Fibroblast of villous mesenchyme (primary cell): ENCODE measurements around the gene PAK6. TPM values are rescaled to one million over a fixed set of nuclear protein-coding genes. Genes with fewer than 3 reads are reported as not detected.

Experiments used
- DNase-seq: peaks from one replicate; pipeline ENCODE4 v3.0.0-alpha.2; 2010; ENCODE audit warnings: low read depth
- H3K4me3 ChIP-seq: 2 replicates; pipeline ENCODE4 v1.5.1; 2011; ENCODE audit warnings: low read depth, mild to moderate bottlenecking, low read length
- total RNA-seq: library from RNA; depleted of rRNA; stranded (reverse); fragments of >200 nt; gene quantifications from 2 replicates; pipeline ENCODE4 v1.2.3, GENCODE V29; 2012
- TF ChIP-seq, protein P1 (sequence below): IDR thresholded peaks from 2 replicates; pipeline ENCODE4 v1.5.1; 2012; ENCODE audit warnings: low read depth, mild to moderate bottlenecking, low read length; ENCODE audit not compliant: insufficient read depth

PAK6 gene
- total RNA-seq, 1 donor: under 0.01 TPM

DNA sequence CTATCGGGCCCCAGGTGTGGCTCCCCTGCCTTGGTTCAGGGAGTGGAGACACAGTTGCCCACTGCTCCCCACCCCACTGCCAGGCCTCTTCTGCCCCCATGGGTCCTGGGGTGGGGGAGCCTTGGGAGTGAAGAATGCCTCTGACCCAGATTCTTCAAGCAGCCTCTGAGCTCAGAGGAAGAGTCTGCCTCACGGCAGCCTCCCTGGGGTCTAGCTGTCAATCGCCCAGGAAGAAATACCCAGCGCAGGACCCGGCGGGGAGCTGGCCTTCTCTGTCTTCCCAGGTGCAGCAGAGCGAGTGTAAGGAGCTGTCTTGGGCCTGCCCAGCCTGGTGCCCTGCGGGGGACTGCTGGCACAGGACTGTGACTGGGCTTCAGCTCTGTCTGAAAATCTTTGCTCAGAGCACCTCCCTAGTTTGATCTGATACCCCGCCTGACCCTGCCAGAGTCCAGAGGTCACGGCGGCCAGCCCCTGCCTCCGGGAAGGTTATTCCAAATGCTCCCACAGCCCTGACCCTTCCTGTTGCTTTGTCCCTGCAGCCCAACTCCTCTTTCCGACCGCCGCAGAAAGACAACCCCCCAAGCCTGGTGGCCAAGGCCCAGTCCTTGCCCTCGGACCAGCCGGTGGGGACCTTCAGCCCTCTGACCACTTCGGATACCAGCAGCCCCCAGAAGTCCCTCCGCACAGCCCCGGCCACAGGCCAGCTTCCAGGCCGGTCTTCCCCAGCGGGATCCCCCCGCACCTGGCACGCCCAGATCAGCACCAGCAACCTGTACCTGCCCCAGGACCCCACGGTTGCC, 33.0 kb downstream of the PAK6 start:
- TF ChIP-seq, protein P1, sequence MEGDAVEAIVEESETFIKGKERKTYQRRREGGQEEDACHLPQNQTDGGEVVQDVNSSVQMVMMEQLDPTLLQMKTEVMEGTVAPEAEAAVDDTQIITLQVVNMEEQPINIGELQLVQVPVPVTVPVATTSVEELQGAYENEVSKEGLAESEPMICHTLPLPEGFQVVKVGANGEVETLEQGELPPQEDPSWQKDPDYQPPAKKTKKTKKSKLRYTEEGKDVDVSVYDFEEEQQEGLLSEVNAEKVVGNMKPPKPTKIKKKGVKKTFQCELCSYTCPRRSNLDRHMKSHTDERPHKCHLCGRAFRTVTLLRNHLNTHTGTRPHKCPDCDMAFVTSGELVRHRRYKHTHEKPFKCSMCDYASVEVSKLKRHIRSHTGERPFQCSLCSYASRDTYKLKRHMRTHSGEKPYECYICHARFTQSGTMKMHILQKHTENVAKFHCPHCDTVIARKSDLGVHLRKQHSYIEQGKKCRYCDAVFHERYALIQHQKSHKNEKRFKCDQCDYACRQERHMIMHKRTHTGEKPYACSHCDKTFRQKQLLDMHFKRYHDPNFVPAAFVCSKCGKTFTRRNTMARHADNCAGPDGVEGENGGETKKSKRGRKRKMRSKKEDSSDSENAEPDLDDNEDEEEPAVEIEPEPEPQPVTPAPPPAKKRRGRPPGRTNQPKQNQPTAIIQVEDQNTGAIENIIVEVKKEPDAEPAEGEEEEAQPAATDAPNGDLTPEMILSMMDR: no peak
- no peak overlapping the region for H3K4me3 ChIP-seq
- no peak for DNase-seq

GRCh38 chr15:40272485-40273056, 33.7 kb downstream of the PAK6 start:
- DNase-seq: no peak
- TF ChIP-seq, protein P1: peak; percentile 34
- no peak overlapping the region for H3K4me3 ChIP-seq

- TF ChIP-seq, protein P1: no peak
- DNase-seq: no peak
- no peak overlapping the region for H3K4me3 ChIP-seq
These were observed 34.6 kb downstream of the PAK6 start for GRCh38 chr15:40273428-40273827.

DNA sequence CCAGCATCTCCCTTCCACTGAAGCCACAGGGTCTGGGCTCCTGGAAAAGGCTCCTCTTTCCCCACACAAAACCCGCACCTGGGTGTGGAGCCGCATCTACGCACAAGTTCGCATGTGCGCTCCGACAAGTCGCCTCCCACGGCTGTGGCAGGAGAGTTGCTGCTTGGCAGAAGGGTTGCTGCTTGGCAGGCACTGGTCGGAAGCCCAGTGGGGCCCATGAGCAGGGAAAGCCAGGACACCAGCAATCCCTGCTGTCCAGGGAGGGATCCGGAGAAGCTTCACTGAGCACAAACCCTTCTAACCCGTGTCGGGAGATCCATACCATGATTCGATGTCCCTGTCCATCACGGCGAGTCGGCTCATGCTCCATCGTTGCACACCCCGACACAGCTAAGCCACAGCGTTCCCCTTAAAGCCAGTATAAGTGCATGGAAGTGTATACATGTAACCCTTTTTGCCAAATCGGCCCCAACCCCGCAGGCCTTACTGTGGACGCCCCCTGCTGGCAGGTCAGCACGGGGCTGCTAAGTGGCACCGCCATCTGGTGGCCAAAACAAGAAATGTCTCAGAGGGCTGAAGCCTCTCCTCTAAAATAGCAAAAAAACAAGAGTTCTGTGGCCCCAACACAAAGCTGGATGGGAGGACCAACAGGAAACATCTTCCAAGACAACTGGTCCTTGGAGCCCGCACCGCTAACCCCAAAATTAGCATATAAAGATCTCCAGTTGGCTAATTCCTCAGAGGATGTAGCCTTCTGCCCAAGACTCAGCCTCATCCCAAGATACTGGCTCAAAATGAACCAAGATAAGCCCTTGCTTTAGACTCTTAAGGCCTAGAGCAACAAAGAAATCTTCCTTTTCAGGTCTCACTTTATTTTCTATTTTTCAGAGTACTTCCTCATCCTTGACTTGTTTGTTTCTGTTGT, 35.7 kb downstream of the PAK6 start:
- TF ChIP-seq, protein P1: peak; percentile 100
- peak; percentile 88 for DNase-seq
- H3K4me3 ChIP-seq: no peak overlapping the region

- no peak overlapping the region for H3K4me3 ChIP-seq
- TF ChIP-seq, protein P1: no peak
- no peak for DNase-seq
These were observed 36.7 kb downstream of the PAK6 start for GRCh38 chr15:40275523-40275922.

DNA sequence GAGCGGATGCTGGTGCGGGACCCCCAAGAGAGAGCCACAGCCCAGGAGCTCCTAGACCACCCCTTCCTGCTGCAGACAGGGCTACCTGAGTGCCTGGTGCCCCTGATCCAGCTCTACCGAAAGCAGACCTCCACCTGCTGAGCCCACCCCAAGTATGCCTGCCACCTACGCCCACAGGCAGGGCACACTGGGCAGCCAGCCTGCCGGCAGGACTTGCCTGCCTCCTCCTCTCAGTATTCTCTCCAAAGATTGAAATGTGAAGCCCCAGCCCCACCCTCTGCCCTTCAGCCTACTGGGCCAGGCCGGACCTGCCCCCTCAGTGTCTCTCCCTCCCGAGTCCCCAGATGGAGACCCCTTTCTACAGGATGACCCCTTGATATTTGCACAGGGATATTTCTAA, 37.1 kb downstream of the PAK6 start:
- no peak overlapping the region for H3K4me3 ChIP-seq
- TF ChIP-seq, protein P1: no peak
- no peak for DNase-seq
